Skin of body (tissue), 2 donors: ENCODE results near the gene RPL22L1. TPM values are rescaled to one million over a fixed set of nuclear protein-coding genes. Genes with fewer than 3 reads are reported as not detected.
"Not testable (repeated sequence)": the region's sequence is repeated elsewhere in the genome, so short reads cannot be mapped to it uniquely, and the experiment has no call there.

ENCODE experiments used
- DNase-seq: peaks from one replicate; lab custom pipeline; 2025; lab: John Stamatoyannopoulos, UW
- total RNA-seq: library from RNA; depleted of rRNA; stranded (reverse); fragments of >200 nt; gene quantifications from one replicate; pipeline ENCODE4 v1.2.3, GENCODE V29; 2014

RPL22L1 gene
- total RNA-seq, 1 donor from 2014 or later, result 32.6 TPM

GRCh38 chr3:170878688-170879087 lies 8.7 kb upstream of the RPL22L1 start:
- DNase-seq, result not testable (repeated sequence)

- not testable (repeated sequence) for DNase-seq
Observed at GRCh38 chr3:170877311-170877710, 7.3 kb upstream of the RPL22L1 start.

GRCh38 chr3:170876537-170876936 lies 6.5 kb upstream of the RPL22L1 start:
- DNase-seq, result no peak

GRCh38 chr3:170869239-170869590 lies 780 bp downstream of the RPL22L1 start:
- DNase-seq, result no peak

GRCh38 chr3:170868577-170869238 lies 1.3 kb downstream of the RPL22L1 start:
- no peak for DNase-seq

- DNase-seq, result no peak
Observed at GRCh38 chr3:170867143-170867937, 2.7 kb downstream of the RPL22L1 start.

- no peak for DNase-seq
Observed at GRCh38 chr3:170866499-170866898, 3.5 kb downstream of the RPL22L1 start.

- no peak for DNase-seq
Observed at GRCh38 chr3:170865209-170866094, 4.5 kb downstream of the RPL22L1 start.

GRCh38 chr3:170864525-170865208 lies 5.3 kb downstream of the RPL22L1 start:
- no peak for DNase-seq

- DNase-seq, result no peak
Observed at GRCh38 chr3:170863816-170864215, 6.2 kb downstream of the RPL22L1 start.

GRCh38 chr3:170862618-170863374 lies 7.2 kb downstream of the RPL22L1 start:
- DNase-seq, result peak; percentile 78

- DNase-seq, result no peak
Observed at GRCh38 chr3:170858599-170858998, 11.4 kb downstream of the RPL22L1 start.

GRCh38 chr3:170852324-170852723 lies 17.7 kb downstream of the RPL22L1 start:
- DNase-seq, result peak; percentile 46

GRCh38 chr3:170848292-170848917 lies 21.6 kb downstream of the RPL22L1 start:
- peak; percentile 42 for DNase-seq

GRCh38 chr3:170844377-170844776 lies 25.6 kb downstream of the RPL22L1 start:
- DNase-seq, result no peak

GRCh38 chr3:170840291-170840859 lies 29.6 kb downstream of the RPL22L1 start:
- DNase-seq, result no peak

- DNase-seq, result no peak
Observed at GRCh38 chr3:170839518-170840100, 30.4 kb downstream of the RPL22L1 start.

GRCh38 chr3:170836491-170836890 lies 33.5 kb downstream of the RPL22L1 start:
- DNase-seq, result no peak

GRCh38 chr3:170835336-170835735 lies 34.7 kb downstream of the RPL22L1 start:
- DNase-seq, result peak; percentile 88
